ENCODE data around the gene AAR2. TPM values are rescaled to one million over a fixed set of nuclear protein-coding genes. Genes with fewer than 3 reads are reported as not detected.
A peak's percentile ranks its signal among the peaks of the same experiment; 100 is the strongest.

The AAR2 gene, protein sequence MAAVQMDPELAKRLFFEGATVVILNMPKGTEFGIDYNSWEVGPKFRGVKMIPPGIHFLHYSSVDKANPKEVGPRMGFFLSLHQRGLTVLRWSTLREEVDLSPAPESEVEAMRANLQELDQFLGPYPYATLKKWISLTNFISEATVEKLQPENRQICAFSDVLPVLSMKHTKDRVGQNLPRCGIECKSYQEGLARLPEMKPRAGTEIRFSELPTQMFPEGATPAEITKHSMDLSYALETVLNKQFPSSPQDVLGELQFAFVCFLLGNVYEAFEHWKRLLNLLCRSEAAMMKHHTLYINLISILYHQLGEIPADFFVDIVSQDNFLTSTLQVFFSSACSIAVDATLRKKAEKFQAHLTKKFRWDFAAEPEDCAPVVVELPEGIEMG
- total RNA-seq (2021; ENCODE audit: unreplicated experiment) = 26.1 TPM
- 27.7 TPM for polyA plus RNA-seq (2012; ENCODE audit: insufficient read length)
- percentile 73 among the genes with signal in this experiment for Bru-seq, nascent RNA
- BruChase-seq, experiment 1, labeled RNA remaining after a 2-hour chase = percentile 70 among the genes with signal in this experiment
- percentile 63 among the genes with signal in this experiment for BruChase-seq, experiment 2, labeled RNA remaining after a 6-hour chase
- long read RNA-seq, transcript AAR2-201 (4 exons, 2,430 nt) = major isoform, 63 of 110 reads
- long read RNA-seq, partial matches to known transcripts = 34 of 110 reads
- long read RNA-seq, other reads (novel, unspliced or antisense) = 12 of 110 reads

GRCh38 chr20:36235892-36236785, at the start of gene AAR2:
TSS of gene AAR2 (plus strand) at chr20:36236478. CDS start at chr20:36239869, 3,391 bp downstream.
- Histone ChIP-seq H3K36me3 (ENCODE audit: control insufficient read depth, insufficient read depth, low read length) (peaks cover 8% of the 10 kb centered on the region), H3K4me1 (ENCODE audit: control insufficient read depth, insufficient read depth, low read length) (peaks cover 16% of the 10 kb centered on the region; the same call in 1 of the 2 replicates)

More at GRCh38 chr20:36235892-36236785, at the start of gene AAR2:
- in situ Hi-C loops (cut with HindIII; ENCODE audit: low pct_unique_long_range_greater_than_20kb, low sequenced_read_pairs) (no loop called here), intact Hi-C loops (cut with micrococcal nuclease; ENCODE audit: unreplicated experiment) (no loop called here)
- ChIA-PET POLR2A (no interaction called here), CTCF (interaction anchor here (0.6 kb wide), 1 partner anchor 121 kb away, joined by 3 read pairs; no protein-coding TSS in a partner anchor)
- TF ChIP-seq, protein P1, sequence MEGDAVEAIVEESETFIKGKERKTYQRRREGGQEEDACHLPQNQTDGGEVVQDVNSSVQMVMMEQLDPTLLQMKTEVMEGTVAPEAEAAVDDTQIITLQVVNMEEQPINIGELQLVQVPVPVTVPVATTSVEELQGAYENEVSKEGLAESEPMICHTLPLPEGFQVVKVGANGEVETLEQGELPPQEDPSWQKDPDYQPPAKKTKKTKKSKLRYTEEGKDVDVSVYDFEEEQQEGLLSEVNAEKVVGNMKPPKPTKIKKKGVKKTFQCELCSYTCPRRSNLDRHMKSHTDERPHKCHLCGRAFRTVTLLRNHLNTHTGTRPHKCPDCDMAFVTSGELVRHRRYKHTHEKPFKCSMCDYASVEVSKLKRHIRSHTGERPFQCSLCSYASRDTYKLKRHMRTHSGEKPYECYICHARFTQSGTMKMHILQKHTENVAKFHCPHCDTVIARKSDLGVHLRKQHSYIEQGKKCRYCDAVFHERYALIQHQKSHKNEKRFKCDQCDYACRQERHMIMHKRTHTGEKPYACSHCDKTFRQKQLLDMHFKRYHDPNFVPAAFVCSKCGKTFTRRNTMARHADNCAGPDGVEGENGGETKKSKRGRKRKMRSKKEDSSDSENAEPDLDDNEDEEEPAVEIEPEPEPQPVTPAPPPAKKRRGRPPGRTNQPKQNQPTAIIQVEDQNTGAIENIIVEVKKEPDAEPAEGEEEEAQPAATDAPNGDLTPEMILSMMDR (IDR thresholded peaks at IDR 0.05) = no peak
- TF ChIP-seq POLR2AphosphoS5 (IDR thresholded peaks at IDR 0.05; ENCODE audit: low read depth, low read length) = peak; percentile 94
- TF ChIP-seq SIN3A (IDR thresholded peaks at IDR 0.05; ENCODE audit: borderline replicate concordance, insufficient read depth, low read depth, low read length) = peak; percentile 86; the same call in 1 of the 2 replicates
- peak; percentile 32; the same call in 1 of the 2 replicates for TF ChIP-seq TCF7L2 (IDR thresholded peaks at IDR 0.05; ENCODE audit: low read depth, low read length)
- peak; percentile 36 to 46; a peak in 1 of 4 replicates for TF ChIP-seq REST (IDR thresholded peaks at IDR 0.05; ENCODE audit: insufficient read depth in 1 of 2, low read depth in 2 of 2, low read length in 1 of 2)
- no TSS peak for BruUV-seq (replicated peaks)
- DNase-seq (ENCODE audit: low read depth, low spot score) (peak; percentile 24), ATAC-seq (peak; percentile 99)
- Histone ChIP-seq H3K27ac (ENCODE audit: low read length) (peak within 1 kb of the TSS; percentile 96), H3K27me3 (ENCODE audit: control insufficient read depth, insufficient read depth, low read length) (no peaks in the 10 kb centered on the region), H3K4me3 (ENCODE audit: low read depth in 2 of 2, low read length in 2 of 2) (peak within 1 kb of the TSS; percentile 90 to 94), H3K9me3 (ENCODE audit: control insufficient read depth, insufficient read depth, low read depth, low read length) (no peaks in the 10 kb centered on the region)

Data from Panc1 (cell line).